Activated B cell treated with CpG ODN at 0.5 μM for 24 hours (primary cell): ENCODE measurements around the gene UBXN1. TPM values are rescaled to one million over a fixed set of nuclear protein-coding genes. Genes with fewer than 3 reads are reported as not detected.

Source experiments
- ATAC-seq: fragments of 200-7000 bp; cut with Tn5 transposase; one replicate; pipeline ENCODE4 v1.10.0; 2021; ENCODE audit warnings: low read depth, mild to moderate bottlenecking, moderate library complexity
- CTCF ChIA-PET: fragments of 350-600 bp; sonication (Branson Sonifier 250); formaldehyde crosslinking; loops from one replicate; lab custom pipeline; 2021; ENCODE audit warnings: antibody characterized with exemption; lab: Charles Lee
- POLR2A ChIA-PET: fragments of 350-600 bp; sonication (Branson Sonifier 250); formaldehyde crosslinking; loops from one replicate; lab custom pipeline; 2021; ENCODE audit warnings: antibody characterized with exemption; lab: Charles Lee
- DNase-seq: peaks from one replicate; pipeline ENCODE4 v3.0.0; 2022
- H3K27ac Mint-ChIP-seq: one replicate; pipeline ENCODE4 v1.8.0; 2020; ENCODE audit warnings: mixed read lengths
- H3K27me3 Mint-ChIP-seq: one replicate; pipeline ENCODE4 v1.8.0; 2021; ENCODE audit warnings: mixed read lengths
- H3K36me3 Mint-ChIP-seq: one replicate; pipeline ENCODE4 v1.8.0; 2021; ENCODE audit warnings: low read depth, mixed read lengths
- H3K4me1 Mint-ChIP-seq: one replicate; pipeline ENCODE4 v1.8.0; 2021; ENCODE audit warnings: mixed read lengths
- H3K4me3 Mint-ChIP-seq: one replicate; pipeline ENCODE4 v1.8.0; 2020; ENCODE audit warnings: mild to moderate bottlenecking, mixed read lengths
- H3K9me3 Mint-ChIP-seq: one replicate; pipeline ENCODE4 v1.8.0; 2020; ENCODE audit warnings: mixed read lengths
- intact Hi-C: fragments of 100-400 bp; cut with micrococcal nuclease; formaldehyde crosslinking; loops from one replicate; pipeline ENCODE4 v1.15.1; 2024
- total RNA-seq: library from RNA; stranded (reverse); gene quantifications from 2 replicates; pipeline ENCODE4 v1.2.3, GENCODE V29; 2022
- TF ChIP-seq, protein P1 (sequence below): fragments of 200-600 bp; IDR thresholded peaks from one replicate; pipeline ENCODE4 v1.8.0; 2022; ENCODE audit warnings: antibody characterized with exemption, mild to moderate bottlenecking

UBXN1 gene
- total RNA-seq, 1 donor from 2014 or later = 204 TPM

DNA sequence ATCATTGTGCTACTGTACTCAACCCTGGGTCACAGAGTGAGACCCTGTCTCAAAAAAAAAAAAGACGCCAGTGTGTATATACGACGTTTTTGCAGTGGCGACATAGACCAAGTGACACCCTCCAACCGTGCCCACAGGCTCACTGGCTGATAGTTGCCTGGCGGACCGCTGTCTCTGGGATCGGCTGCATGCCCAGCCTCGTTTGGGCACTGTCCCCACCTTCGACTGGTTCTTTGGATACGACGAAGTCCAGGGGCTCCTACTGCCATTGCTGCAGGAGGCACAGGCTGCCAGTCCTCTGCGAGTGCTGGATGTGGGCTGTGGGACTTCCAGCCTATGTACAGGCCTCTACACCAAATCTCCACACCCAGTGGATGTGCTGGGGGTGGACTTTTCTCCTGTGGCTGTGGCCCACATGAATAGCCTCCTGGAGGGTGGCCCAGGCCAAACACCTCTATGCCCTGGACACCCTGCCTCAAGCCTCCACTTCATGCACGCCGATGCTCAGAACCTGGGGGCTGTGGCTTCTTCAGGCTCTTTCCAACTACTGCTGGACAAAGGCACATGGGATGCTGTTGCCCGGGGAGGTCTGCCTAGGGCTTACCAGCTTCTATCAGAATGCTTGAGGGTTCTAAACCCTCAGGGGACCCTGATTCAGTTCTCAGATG lies 12.5 kb downstream of the UBXN1 start:
- H3K4me3 Mint-ChIP-seq = peak overlapping the region; percentile 97
- CTCF ChIA-PET = interaction anchor here (1.5 kb wide), 1 partner anchor 28 kb away, joined by 6 read pairs; no protein-coding TSS in a partner anchor
- H3K27me3 Mint-ChIP-seq = no peaks in the 10 kb centered on the region
- POLR2A ChIA-PET = interaction anchor here (0.5 to 12.8 kb wide), 28 partner anchors 11 to 727 kb away, joined by 3 to 400 read pairs (median 18); partner anchors contain the start of genes B3GAT3, BSCL2, EEF1G and GANAB
- ATAC-seq = no peak
- TF ChIP-seq, protein P1, sequence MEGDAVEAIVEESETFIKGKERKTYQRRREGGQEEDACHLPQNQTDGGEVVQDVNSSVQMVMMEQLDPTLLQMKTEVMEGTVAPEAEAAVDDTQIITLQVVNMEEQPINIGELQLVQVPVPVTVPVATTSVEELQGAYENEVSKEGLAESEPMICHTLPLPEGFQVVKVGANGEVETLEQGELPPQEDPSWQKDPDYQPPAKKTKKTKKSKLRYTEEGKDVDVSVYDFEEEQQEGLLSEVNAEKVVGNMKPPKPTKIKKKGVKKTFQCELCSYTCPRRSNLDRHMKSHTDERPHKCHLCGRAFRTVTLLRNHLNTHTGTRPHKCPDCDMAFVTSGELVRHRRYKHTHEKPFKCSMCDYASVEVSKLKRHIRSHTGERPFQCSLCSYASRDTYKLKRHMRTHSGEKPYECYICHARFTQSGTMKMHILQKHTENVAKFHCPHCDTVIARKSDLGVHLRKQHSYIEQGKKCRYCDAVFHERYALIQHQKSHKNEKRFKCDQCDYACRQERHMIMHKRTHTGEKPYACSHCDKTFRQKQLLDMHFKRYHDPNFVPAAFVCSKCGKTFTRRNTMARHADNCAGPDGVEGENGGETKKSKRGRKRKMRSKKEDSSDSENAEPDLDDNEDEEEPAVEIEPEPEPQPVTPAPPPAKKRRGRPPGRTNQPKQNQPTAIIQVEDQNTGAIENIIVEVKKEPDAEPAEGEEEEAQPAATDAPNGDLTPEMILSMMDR = no peak
- peaks cover 56% of the 10 kb centered on the region for H3K4me1 Mint-ChIP-seq
- H3K9me3 Mint-ChIP-seq = no peaks in the 10 kb centered on the region
- no peak for DNase-seq
- H3K36me3 Mint-ChIP-seq = peaks cover 45% of the 10 kb centered on the region
- peak overlapping the region; percentile 88 for H3K27ac Mint-ChIP-seq
- intact Hi-C loops = no loop called here

DNA sequence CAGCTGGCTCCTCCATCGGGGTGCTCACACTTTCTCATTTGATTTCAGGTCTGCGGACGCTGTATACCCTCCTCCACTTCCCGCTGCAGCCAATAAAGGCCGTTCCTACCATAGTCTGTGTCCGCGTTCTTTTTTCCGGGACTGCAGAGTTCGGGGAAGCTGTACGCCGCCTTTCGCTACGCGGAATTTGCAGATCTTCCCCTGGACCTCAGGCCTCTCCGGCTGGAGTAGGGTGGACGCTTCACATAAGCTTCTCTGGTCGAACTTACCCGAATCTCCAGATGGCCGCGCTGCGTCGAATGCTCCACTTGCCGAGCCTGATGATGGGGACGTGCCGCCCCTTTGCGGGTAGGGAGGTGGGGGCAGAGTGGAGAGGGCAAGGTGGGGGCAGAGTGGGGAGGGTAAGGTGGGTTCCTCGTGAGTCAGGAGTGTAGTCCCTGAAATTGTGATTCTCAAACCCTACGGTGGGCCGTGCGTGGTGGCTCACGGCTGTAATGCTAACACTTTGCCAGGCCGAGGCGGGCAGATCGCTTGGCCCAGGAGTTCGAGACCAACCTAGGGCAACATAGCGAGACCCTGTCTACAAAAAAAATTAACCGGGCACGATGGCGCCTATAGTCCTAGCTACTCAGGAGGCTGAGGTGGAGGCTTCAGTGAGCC lies 13.1 kb downstream of the UBXN1 start:
- CTCF ChIA-PET = interaction anchor here (0.8 to 2.1 kb wide), 10 partner anchors 10 to 241 kb away, joined by 3 to 12 read pairs (median 4); partner anchors contain the start of genes INTS5, SLC3A2 and TUT1
- intact Hi-C loops = loop anchor here (1.0 to 2.0 kb wide), 9 partner anchors 12 to 216 kb away; partner anchors contain the start of genes EML3, GANAB, INTS5 and TMEM179B
- DNase-seq = no peak
- TF ChIP-seq, protein P1 = no peak
- no peaks in the 10 kb centered on the region for H3K27me3 Mint-ChIP-seq
- ATAC-seq = peak; percentile 33
- H3K27ac Mint-ChIP-seq = peak overlapping the region; percentile 88
- H3K4me3 Mint-ChIP-seq = peak overlapping the region; percentile 97
- peaks cover 45% of the 10 kb centered on the region for H3K36me3 Mint-ChIP-seq
- POLR2A ChIA-PET = interaction anchor here (0.5 to 12.8 kb wide), 54 partner anchors 12 to 1652 kb away, joined by 3 to 400 read pairs (median 6); partner anchors contain the start of genes B3GAT3, BSCL2, EEF1G and EML3
- no peaks in the 10 kb centered on the region for H3K9me3 Mint-ChIP-seq
- H3K4me1 Mint-ChIP-seq = peaks cover 49% of the 10 kb centered on the region

DNA sequence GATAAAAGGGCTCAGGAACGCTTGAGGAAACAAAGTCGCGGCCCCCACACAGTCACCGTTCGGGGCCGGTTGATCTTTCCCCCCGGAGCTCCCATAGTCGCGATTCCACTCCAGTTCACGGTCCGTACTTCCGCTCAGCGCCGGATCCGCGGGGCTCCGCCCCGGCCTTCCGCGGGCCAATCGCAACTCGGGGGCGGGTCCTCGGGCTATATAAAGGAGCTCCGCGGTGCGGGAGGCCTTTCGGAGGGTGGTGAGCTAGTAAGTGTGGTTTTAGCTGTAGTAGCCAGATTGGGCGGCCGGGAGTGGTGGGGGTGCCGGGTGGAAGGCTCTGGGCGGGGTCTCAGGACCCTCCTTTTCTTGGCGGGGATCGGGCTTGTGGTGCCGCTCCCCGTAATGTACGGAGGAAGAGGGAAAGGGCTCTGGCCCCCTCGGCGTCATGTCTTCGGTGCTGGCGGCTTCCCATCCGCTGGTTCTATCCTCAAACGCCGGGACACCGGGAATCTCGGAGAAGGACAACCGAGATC lies 13.7 kb downstream of the UBXN1 start, which contains the start of the genes C11orf98 and CSKMT:
Gene C11orf98, minus strand, starts transcription at position 136 of the 524 bp plus-strand sequence. Its CDS starts 41 bp downstream, at position 95.
Gene CSKMT, plus strand, starts transcription at position 238 of the 524 bp plus-strand sequence. CDS start 568 bp downstream, outside the sequence.
- ChIA-PET POLR2A (interaction anchor here (0.7 to 12.8 kb wide), 58 partner anchors 11 to 1653 kb away, joined by 3 to 400 read pairs (median 6); partner anchors contain the start of genes B3GAT3, BSCL2, COX8A and EEF1G), CTCF (interaction anchor here (0.8 to 2.1 kb wide), 11 partner anchors 10 to 241 kb away, joined by 3 to 12 read pairs (median 4); partner anchors contain the start of genes INTS5, SLC3A2 and TUT1)
- H3K27ac Mint-ChIP-seq = peak within 1 kb of the TSS; percentile 88
- TF ChIP-seq, protein P1 = no peak
- H3K4me1 Mint-ChIP-seq = peaks cover 45% of the 10 kb centered on the region
- peaks cover 48% of the 10 kb centered on the region for H3K36me3 Mint-ChIP-seq
- peak within 1 kb of the TSS; percentile 97 for H3K4me3 Mint-ChIP-seq
- intact Hi-C loops = loop anchor here (1.0 to 2.0 kb wide), 9 partner anchors 12 to 216 kb away; partner anchors contain the start of genes EML3, GANAB, INTS5 and TMEM179B
- no peaks in the 10 kb centered on the region for H3K9me3 Mint-ChIP-seq
- DNase-seq = peak; percentile 95
- no peaks in the 10 kb centered on the region for H3K27me3 Mint-ChIP-seq
- peak; percentile 89 for ATAC-seq

DNA sequence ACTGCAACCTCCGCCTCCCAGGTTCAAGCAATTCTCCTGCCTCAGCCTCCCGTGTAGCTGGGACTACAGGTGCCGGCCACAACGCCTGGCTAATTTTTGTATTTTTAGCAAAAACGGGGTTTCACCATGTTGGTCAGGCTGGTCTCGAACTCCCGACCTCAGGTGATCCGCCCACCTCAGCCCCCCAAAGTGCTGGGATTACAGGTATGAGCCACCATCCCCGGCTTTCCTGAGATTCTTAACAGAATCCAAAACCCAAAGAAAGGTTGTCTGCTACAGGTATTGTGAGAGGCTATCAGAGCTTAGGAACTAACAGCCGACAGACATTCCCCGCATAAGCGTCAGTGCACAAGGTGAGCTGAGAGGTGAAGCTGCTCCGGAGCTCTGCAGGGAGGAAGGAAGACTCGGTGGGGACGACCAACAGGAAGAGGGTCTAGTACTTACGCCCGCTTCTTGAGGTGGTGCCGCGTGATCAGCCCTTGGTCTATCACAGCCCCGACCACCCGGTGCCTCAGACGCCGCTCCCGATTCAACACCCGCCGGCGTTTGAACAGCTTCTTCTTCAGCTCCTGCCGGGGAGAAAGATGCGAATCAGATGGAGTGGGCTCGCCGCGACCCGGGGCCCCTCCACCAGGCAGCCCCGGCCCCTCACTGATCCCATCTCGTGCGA lies 14.3 kb downstream of the UBXN1 start:
- peaks cover 48% of the 10 kb centered on the region for H3K36me3 Mint-ChIP-seq
- H3K9me3 Mint-ChIP-seq = no peaks in the 10 kb centered on the region
- H3K27me3 Mint-ChIP-seq = no peaks in the 10 kb centered on the region
- TF ChIP-seq, protein P1 = no peak
- DNase-seq (no peak), ATAC-seq (peak; percentile 43)
- POLR2A ChIA-PET = interaction anchor here (0.6 to 12.8 kb wide), 55 partner anchors 11 to 1653 kb away, joined by 3 to 400 read pairs (median 7); partner anchors contain the start of genes B3GAT3, BSCL2, COX8A and EEF1G
- H3K27ac Mint-ChIP-seq = peak overlapping the region; percentile 88
- peak overlapping the region; percentile 97 for H3K4me3 Mint-ChIP-seq
- H3K4me1 Mint-ChIP-seq = peaks cover 40% of the 10 kb centered on the region
- CTCF ChIA-PET = interaction anchor here (0.8 to 2.1 kb wide), 11 partner anchors 10 to 240 kb away, joined by 3 to 12 read pairs (median 4); partner anchors contain the start of genes INTS5, SLC3A2 and TUT1
- intact Hi-C loops = loop anchor here (1.0 to 2.0 kb wide), 9 partner anchors 11 to 217 kb away; partner anchors contain the start of genes EML3, GANAB, INTS5 and TMEM179B
